SK-N-SH (cell line): ENCODE results near the gene CAPN11. TPM values are rescaled to one million over a fixed set of nuclear protein-coding genes. Genes with fewer than 3 reads are reported as not detected.
"Not testable (repeated sequence)": the region's sequence is repeated elsewhere in the genome, so short reads cannot be mapped to it uniquely, and the experiment has no call there.

Experiments used
- CTCF ChIA-PET: fragments of 300-600, 350-600 bp; formaldehyde crosslinking; extraction: SDS; loops from one replicate; lab custom pipeline; 2021; lab: Yijun Ruan, JAX
- POLR2A ChIA-PET: fragments of 350-600 bp; sonication (Branson Sonifier 250); formaldehyde crosslinking; extraction: SDS; loops from one replicate; lab custom pipeline; 2020; ENCODE audit warnings: antibody characterized with exemption, inconsistent platforms; lab: Yijun Ruan, JAX
- DNase-seq: peaks from one replicate; pipeline ENCODE4 v3.0.0; 2012
- H2AFZ ChIP-seq: fragments of 200-600 bp; sonication (generic); 2 replicates; pipeline ENCODE4 v1.8.1; 2016; ENCODE audit warnings: antibody characterized with exemption, mild to moderate bottlenecking, low read depth
- H3F3A ChIP-seq: fragments of 200-600 bp; sonication (generic); replicated peaks from 2 replicates; pipeline ENCODE3; 2016; ENCODE audit warnings: antibody characterized with exemption, mild to moderate bottlenecking; ENCODE audit not compliant: insufficient read depth
- H3K27ac ChIP-seq, 2 experiments: fragments of 200-500 bp in 1 of 2; fragments of 200-600 bp in 1 of 2; sonication (Bioruptor generic) in 1 of 2; sonication (generic), shearing (Covaris generic) in 1 of 2; 2 replicates each; pipeline versions ENCODE4 v1.5.1 to v1.6.1; 2014 to 2016; ENCODE audit warnings: low read depth in 2 of 2, inconsistent platforms in 1 of 2, low read length in 1 of 2, mild to moderate bottlenecking in 1 of 2, mixed read lengths in 1 of 2
- H3K27me3 ChIP-seq: fragments of 200-600 bp; sonication (generic), shearing (Covaris generic); 2 replicates; pipeline ENCODE4 v1.6.1; 2016; ENCODE audit warnings: mixed run types; ENCODE audit not compliant: insufficient read depth
- H3K36me3 ChIP-seq, 2 experiments: fragments of 200-500 bp in 1 of 2; fragments of 200-600 bp in 1 of 2; sonication (Bioruptor generic) in 1 of 2; sonication (generic) in 1 of 2; replicated peaks in 1 of 2; 2 replicates each; pipeline versions ENCODE3 to v1.5.1; 2014 to 2016; ENCODE audit warnings: low read length in 1 of 2, mild to moderate bottlenecking in 1 of 2; ENCODE audit not compliant: insufficient read depth in 2 of 2, control insufficient read depth in 1 of 2
- H3K4me1 ChIP-seq, 2 experiments: fragments of 200-500 bp in 1 of 2; fragments of 200-600 bp in 1 of 2; sonication (Bioruptor generic) in 1 of 2; sonication (generic), shearing (Covaris generic) in 1 of 2; 2 replicates each; pipeline versions ENCODE4 v1.5.1 to v1.6.1; 2014 to 2016; ENCODE audit warnings: low read depth in 1 of 2, low read length in 1 of 2, mixed run types in 1 of 2; ENCODE audit not compliant: insufficient read depth in 2 of 2, control insufficient read depth in 1 of 2
- H3K4me2 ChIP-seq: fragments of 200-600 bp; sonication (generic), shearing (Covaris generic); 2 replicates; pipeline ENCODE4 v1.6.1; 2017; ENCODE audit warnings: mixed run types
- H3K4me3 ChIP-seq, 2 experiments: fragments of 200-500 bp in 1 of 2; fragments of 200-600 bp in 1 of 2; sonication (Bioruptor generic) in 1 of 2; sonication (generic), shearing (Covaris generic) in 1 of 2; 2 replicates each; pipeline versions ENCODE4 v1.5.1 to v1.8.1; 2014 to 2016; ENCODE audit warnings: low read depth in 2 of 2, inconsistent platforms in 1 of 2, low read length in 1 of 2, mild to moderate bottlenecking in 1 of 2, mixed read lengths in 1 of 2, moderate library complexity in 1 of 2
- H3K79me2 ChIP-seq: fragments of 200-600 bp; sonication (generic); 2 replicates; pipeline ENCODE4 v1.8.1; 2017; ENCODE audit warnings: mild to moderate bottlenecking; ENCODE audit not compliant: insufficient read depth
- H3K9ac ChIP-seq: fragments of 200-600 bp; sonication (generic); 2 replicates; pipeline ENCODE4 v1.6.1; 2017; ENCODE audit warnings: mixed run types
- H3K9me2 ChIP-seq: fragments of 200-600 bp; sonication (generic); 2 replicates; pipeline ENCODE4 v1.6.1; 2017; ENCODE audit warnings: mixed run types
- H3K9me3 ChIP-seq: fragments of 200-600 bp; sonication (generic); 2 replicates; pipeline ENCODE4 v1.6.1; 2017; ENCODE audit warnings: mixed run types, mild to moderate bottlenecking, moderate library complexity
- H4K20me1 ChIP-seq: fragments of 200-600 bp; sonication (generic); 2 replicates; pipeline ENCODE4 v1.6.1; 2017; ENCODE audit warnings: mild to moderate bottlenecking, mixed run types; ENCODE audit not compliant: insufficient read depth
- EP300 ChIP-seq, 2 experiments: IDR thresholded peaks; 2 replicates each; pipeline versions ENCODE4 v1.4.0 to v1.6.1; 2012; ENCODE audit warnings: borderline replicate concordance in 1 of 2, low read depth in 1 of 2, low read length in 1 of 2
- EZH2phosphoT487 ChIP-seq: fragments of 200-600 bp; sonication (generic); IDR thresholded peaks from 2 replicates; pipeline ENCODE4 v1.6.1; 2017; ENCODE audit warnings: low read depth, mixed run types, mild to moderate bottlenecking, antibody characterized with exemption, moderate library complexity, borderline replicate concordance
- GATA2 ChIP-seq: sonication (generic); formaldehyde crosslinking; IDR thresholded peaks from 2 replicates; pipeline ENCODE4 v1.5.0; 2020; ENCODE audit warnings: mild to moderate bottlenecking, missing genetic modification reagents
- NFIC ChIP-seq: IDR thresholded peaks from 2 replicates; pipeline ENCODE4 v1.4.0; 2012; ENCODE audit warnings: borderline replicate concordance
- POLR2AphosphoS5 ChIP-seq: IDR thresholded peaks from 2 replicates; pipeline ENCODE4 v1.6.1; 2012; ENCODE audit warnings: low read depth, low read length
- TEAD4 ChIP-seq: IDR thresholded peaks from 2 replicates; pipeline ENCODE4 v1.4.0; 2012; ENCODE audit warnings: mild to moderate bottlenecking, borderline replicate concordance; ENCODE audit not compliant: insufficient read depth
- YY1 ChIP-seq: IDR thresholded peaks from 2 replicates; pipeline ENCODE4 v1.4.0; 2012; ENCODE audit warnings: low read depth, mild to moderate bottlenecking
- whole genome bisulfite sequencing: methylation state at CpG from one replicate; pipeline ENCODE4 v1.1.6; 2017; ENCODE audit warnings: low lambda C conversion rate; 5-methylcytosine and 5-hydroxymethylcytosine counted together
- polyA plus RNA-seq, 3 experiments: library from polyadenylated mRNA; depleted of rRNA; stranded (reverse); fragments of >200 nt; gene quantifications; 2 replicates each; pipeline ENCODE4 v1.2.3, GENCODE V29; 2012
- TF ChIP-seq, protein P1 (sequence below): fragments of 150-350 bp; IDR thresholded peaks from 2 replicates; pipeline ENCODE4 v1.6.1; 2016; ENCODE audit warnings: mild to moderate bottlenecking, low read depth, low read length
- TF ChIP-seq, protein P2 (sequence below): IDR thresholded peaks from 2 replicates; pipeline ENCODE4; 2012
- TF ChIP-seq, protein P3 (sequence below): IDR thresholded peaks from 2 replicates; pipeline ENCODE4 v1.6.1; 2012; ENCODE audit warnings: mild to moderate bottlenecking, low read depth, low read length, moderate library complexity
- TF ChIP-seq, protein P4 (sequence below): fragments of 200-600 bp; sonication (generic); IDR thresholded peaks from 2 replicates; pipeline ENCODE4 v1.6.1; 2017; ENCODE audit warnings: antibody characterized with exemption, mild to moderate bottlenecking, moderate library complexity

Gene CAPN11
- polyA plus RNA-seq, 1 of the 3 experiments (the other 2 are of a cell fraction), result not detected

DNA sequence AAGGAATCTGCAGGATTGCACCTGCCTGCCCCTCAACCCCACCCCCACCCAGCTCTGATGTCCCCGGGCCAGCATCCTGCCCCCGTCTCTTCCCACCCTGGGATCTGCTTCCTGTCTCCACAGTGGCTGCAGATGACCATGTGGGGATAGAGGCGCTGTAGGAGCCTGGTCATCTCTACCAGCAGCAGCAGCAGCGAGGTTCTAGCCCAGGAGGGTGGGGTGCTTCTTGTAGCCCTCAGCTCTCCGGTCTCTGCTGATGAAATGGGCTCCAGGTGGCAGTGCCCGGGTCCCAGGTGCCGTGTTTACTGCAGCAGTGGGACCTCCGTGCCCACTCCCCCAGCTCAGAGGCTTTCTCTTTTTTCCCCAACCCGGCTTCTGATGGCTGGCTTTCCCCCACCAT is 25.2 kb downstream of the CAPN11 start:
- CTCF ChIA-PET, result interaction anchor here (0.7 to 3.1 kb wide), 6 partner anchors 11 to 87 kb away, joined by 3 to 16 read pairs (median 6); no protein-coding TSS in a partner anchor
- no peak overlapping the region for H3K4me3 ChIP-seq

DNA sequence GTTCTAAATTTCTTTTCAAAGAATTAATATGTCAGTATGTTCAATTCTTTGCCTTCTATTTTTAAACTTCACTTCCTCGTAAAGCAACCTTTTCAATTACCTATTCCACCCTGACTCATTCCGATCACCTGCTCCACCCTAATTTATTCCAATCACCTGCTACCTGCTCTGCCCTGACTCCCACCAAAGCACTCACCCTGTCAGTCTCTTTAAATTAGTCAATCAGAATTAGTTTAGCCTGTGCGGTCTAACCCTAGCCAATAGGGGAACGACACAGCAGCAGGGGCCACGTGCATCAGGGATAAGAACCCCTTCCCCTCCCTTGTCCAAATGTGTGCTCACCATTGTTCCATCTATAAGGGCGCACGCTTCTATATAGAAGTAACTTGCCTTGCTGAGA is 26.7 kb downstream of the CAPN11 start:
- H3K27me3 ChIP-seq, POLR2A ChIA-PET, H3K9me2 ChIP-seq, H3K9ac ChIP-seq, H3K4me2 ChIP-seq, H3K4me1 ChIP-seq, H3K79me2 ChIP-seq, H3K27ac ChIP-seq, H2AFZ ChIP-seq, H3K36me3 ChIP-seq, DNase-seq, H3F3A ChIP-seq, H4K20me1 ChIP-seq, H3K9me3 ChIP-seq, H3K4me3 ChIP-seq: not testable (repeated sequence)
- CTCF ChIA-PET, result interaction anchor here (0.8 to 3.1 kb wide), 5 partner anchors 13 to 62 kb away, joined by 3 to 16 read pairs (median 4); partner anchors contain the start of gene HSP90AB1
- 62% methylated on average over 7 of the region's 7 CpGs for WGBS

More for the DNA sequence above, 25.2 kb downstream of the CAPN11 start:
- no peak overlapping the region for H3K27ac ChIP-seq
- no peaks in the 10 kb centered on the region; a peak in 1 of 4 replicates for H3K4me1 ChIP-seq
- WGBS, result 24% methylated on average over 3 of the region's 9 CpGs
- POLR2A ChIA-PET, result interaction anchor here (0.5 kb wide), 1 partner anchor 42 kb away, joined by 3 read pairs; no protein-coding TSS in a partner anchor
- TF ChIP-seq YY1 (no peak), NFIC (no peak), EZH2phosphoT487 (no peak), POLR2AphosphoS5 (no peak)
- H3K36me3 ChIP-seq, result no peaks in the 10 kb centered on the region
- no peak overlapping the region for H2AFZ ChIP-seq
- no peaks in the 10 kb centered on the region for H3K9me3 ChIP-seq
- H4K20me1 ChIP-seq, result no peaks in the 10 kb centered on the region
- H3K9ac ChIP-seq, result no peak overlapping the region
- H3K79me2 ChIP-seq, result no peaks in the 10 kb centered on the region
- DNase-seq, result no peak
- H3K4me2 ChIP-seq, result no peak overlapping the region
- H3K9me2 ChIP-seq, result no peaks in the 10 kb centered on the region
- peaks cover 4% of the 10 kb centered on the region for H3F3A ChIP-seq
- H3K27me3 ChIP-seq, result no peaks in the 10 kb centered on the region; the same call in 1 of the 2 replicates

DNA sequence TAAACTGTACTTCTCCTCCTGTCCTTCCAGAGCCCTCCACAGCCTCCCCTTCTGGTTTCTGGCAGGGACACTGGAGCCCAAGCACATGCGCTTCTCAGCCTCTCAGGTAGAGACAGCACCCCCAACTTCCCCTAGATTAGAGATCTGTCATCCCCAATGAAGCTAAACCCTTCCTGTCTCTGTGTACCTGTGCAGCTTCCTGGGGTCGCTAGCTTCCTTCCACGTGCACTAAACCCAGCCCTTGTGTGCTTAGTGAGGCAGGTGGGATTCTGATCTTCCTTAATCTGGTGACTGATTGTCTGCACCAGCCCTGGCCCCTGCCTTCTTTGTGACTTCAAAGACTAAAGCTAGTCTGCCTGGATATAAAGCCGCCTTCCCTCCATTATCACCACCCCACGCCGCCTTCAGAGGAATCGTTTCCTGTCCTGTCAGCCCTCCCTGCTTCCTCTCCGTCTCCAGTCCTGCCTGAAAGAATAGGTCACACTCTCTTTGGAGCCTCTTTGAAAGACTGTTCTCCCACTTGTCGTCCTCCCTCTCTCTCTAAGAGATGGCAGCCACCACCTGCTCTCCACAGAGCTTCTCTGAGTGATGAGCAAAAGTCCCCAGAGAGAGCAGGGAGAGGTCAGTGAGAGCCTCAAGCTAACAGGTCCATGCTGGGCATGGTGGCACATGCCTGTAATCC is 27.5 kb downstream of the CAPN11 start:
- no peak overlapping the region for H3K9ac ChIP-seq
- H3K27ac ChIP-seq, result no peak overlapping the region
- no peak overlapping the region for H3K4me2 ChIP-seq
- H3K36me3 ChIP-seq, result no peaks in the 10 kb centered on the region
- H3F3A ChIP-seq, result no peaks in the 10 kb centered on the region
- 71% methylated on average over 9 of the region's 9 CpGs for WGBS
- no peak overlapping the region for H2AFZ ChIP-seq
- H3K27me3 ChIP-seq, result no peaks in the 10 kb centered on the region; the same call in 1 of the 2 replicates
- H3K79me2 ChIP-seq, result no peaks in the 10 kb centered on the region
- no peaks in the 10 kb centered on the region for H4K20me1 ChIP-seq
- no peak overlapping the region for H3K4me3 ChIP-seq
- no peak for DNase-seq
- no peaks in the 10 kb centered on the region for H3K9me2 ChIP-seq
- CTCF ChIA-PET, result interaction anchor here (0.8 to 3.1 kb wide), 5 partner anchors 13 to 61 kb away, joined by 3 to 16 read pairs (median 4); partner anchors contain the start of gene HSP90AB1
- no peaks in the 10 kb centered on the region for H3K9me3 ChIP-seq
- no peaks in the 10 kb centered on the region for H3K4me1 ChIP-seq
- POLR2A ChIA-PET, result no interaction called here
- TF ChIP-seq, protein P1, sequence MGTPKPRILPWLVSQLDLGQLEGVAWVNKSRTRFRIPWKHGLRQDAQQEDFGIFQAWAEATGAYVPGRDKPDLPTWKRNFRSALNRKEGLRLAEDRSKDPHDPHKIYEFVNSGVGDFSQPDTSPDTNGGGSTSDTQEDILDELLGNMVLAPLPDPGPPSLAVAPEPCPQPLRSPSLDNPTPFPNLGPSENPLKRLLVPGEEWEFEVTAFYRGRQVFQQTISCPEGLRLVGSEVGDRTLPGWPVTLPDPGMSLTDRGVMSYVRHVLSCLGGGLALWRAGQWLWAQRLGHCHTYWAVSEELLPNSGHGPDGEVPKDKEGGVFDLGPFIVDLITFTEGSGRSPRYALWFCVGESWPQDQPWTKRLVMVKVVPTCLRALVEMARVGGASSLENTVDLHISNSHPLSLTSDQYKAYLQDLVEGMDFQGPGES, result no peak
- TF ChIP-seq, protein P2, sequence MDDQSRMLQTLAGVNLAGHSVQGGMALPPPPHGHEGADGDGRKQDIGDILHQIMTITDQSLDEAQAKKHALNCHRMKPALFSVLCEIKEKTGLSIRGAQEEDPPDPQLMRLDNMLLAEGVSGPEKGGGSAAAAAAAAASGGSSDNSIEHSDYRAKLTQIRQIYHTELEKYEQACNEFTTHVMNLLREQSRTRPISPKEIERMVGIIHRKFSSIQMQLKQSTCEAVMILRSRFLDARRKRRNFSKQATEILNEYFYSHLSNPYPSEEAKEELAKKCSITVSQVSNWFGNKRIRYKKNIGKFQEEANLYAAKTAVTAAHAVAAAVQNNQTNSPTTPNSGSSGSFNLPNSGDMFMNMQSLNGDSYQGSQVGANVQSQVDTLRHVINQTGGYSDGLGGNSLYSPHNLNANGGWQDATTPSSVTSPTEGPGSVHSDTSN, result no peak
- TF ChIP-seq, protein P3, sequence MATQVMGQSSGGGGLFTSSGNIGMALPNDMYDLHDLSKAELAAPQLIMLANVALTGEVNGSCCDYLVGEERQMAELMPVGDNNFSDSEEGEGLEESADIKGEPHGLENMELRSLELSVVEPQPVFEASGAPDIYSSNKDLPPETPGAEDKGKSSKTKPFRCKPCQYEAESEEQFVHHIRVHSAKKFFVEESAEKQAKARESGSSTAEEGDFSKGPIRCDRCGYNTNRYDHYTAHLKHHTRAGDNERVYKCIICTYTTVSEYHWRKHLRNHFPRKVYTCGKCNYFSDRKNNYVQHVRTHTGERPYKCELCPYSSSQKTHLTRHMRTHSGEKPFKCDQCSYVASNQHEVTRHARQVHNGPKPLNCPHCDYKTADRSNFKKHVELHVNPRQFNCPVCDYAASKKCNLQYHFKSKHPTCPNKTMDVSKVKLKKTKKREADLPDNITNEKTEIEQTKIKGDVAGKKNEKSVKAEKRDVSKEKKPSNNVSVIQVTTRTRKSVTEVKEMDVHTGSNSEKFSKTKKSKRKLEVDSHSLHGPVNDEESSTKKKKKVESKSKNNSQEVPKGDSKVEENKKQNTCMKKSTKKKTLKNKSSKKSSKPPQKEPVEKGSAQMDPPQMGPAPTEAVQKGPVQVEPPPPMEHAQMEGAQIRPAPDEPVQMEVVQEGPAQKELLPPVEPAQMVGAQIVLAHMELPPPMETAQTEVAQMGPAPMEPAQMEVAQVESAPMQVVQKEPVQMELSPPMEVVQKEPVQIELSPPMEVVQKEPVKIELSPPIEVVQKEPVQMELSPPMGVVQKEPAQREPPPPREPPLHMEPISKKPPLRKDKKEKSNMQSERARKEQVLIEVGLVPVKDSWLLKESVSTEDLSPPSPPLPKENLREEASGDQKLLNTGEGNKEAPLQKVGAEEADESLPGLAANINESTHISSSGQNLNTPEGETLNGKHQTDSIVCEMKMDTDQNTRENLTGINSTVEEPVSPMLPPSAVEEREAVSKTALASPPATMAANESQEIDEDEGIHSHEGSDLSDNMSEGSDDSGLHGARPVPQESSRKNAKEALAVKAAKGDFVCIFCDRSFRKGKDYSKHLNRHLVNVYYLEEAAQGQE, result no peak
- TF ChIP-seq GATA2 (CRISPR knock-in tag), result no peak
- no peak for TF ChIP-seq TEAD4
- TF ChIP-seq, protein P4, sequence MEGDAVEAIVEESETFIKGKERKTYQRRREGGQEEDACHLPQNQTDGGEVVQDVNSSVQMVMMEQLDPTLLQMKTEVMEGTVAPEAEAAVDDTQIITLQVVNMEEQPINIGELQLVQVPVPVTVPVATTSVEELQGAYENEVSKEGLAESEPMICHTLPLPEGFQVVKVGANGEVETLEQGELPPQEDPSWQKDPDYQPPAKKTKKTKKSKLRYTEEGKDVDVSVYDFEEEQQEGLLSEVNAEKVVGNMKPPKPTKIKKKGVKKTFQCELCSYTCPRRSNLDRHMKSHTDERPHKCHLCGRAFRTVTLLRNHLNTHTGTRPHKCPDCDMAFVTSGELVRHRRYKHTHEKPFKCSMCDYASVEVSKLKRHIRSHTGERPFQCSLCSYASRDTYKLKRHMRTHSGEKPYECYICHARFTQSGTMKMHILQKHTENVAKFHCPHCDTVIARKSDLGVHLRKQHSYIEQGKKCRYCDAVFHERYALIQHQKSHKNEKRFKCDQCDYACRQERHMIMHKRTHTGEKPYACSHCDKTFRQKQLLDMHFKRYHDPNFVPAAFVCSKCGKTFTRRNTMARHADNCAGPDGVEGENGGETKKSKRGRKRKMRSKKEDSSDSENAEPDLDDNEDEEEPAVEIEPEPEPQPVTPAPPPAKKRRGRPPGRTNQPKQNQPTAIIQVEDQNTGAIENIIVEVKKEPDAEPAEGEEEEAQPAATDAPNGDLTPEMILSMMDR, result no peak
- TF ChIP-seq EP300 (IDR thresholded peaks at IDR 0.05; ENCODE audit: borderline replicate concordance in 1 of 2, low read depth in 1 of 2, low read length in 1 of 2), result no peak
